AG09309 (cell line): ENCODE data around the gene DNAH8.

Experiments
- DNase-seq: peaks from one replicate; pipeline ENCODE4 v3.0.0-alpha.2; 2010; ENCODE audit warnings: low read depth
- H3K4me3 ChIP-seq: 2 replicates; pipeline ENCODE4 v1.5.1; 2011; ENCODE audit warnings: mild to moderate bottlenecking, low read depth, low read length, moderate library complexity; ENCODE audit not compliant: control insufficient read depth
- CTCF ChIP-seq: IDR thresholded peaks from 2 replicates; pipeline ENCODE4 v1.5.1; 2011; ENCODE audit warnings: mild to moderate bottlenecking, low read depth, low read length, inconsistent platforms; ENCODE audit not compliant: insufficient read depth, control insufficient read depth; ENCODE audit errors: missing control alignments

DNAH8 gene

GRCh38 chr6:38806833-38807232, 91.7 kb downstream of the DNAH8 start:
- DNase-seq, result no peak
- no peak overlapping the region for H3K4me3 ChIP-seq
- no peak for TF ChIP-seq CTCF

GRCh38 chr6:38808039-38808438, 92.9 kb downstream of the DNAH8 start:
- no peak overlapping the region for H3K4me3 ChIP-seq
- TF ChIP-seq CTCF, result no peak
- no peak for DNase-seq

- no peak overlapping the region for H3K4me3 ChIP-seq
- TF ChIP-seq CTCF, result no peak
- no peak for DNase-seq
Measured at GRCh38 chr6:38813041-38813823, 98.1 kb downstream of the DNAH8 start.

- no peak for TF ChIP-seq CTCF
Measured at GRCh38 chr6:38814761-38815160, 99.7 kb downstream of the DNAH8 start.

GRCh38 chr6:38815250-38815649, 100.1 kb downstream of the DNAH8 start:
- no peak for DNase-seq
- TF ChIP-seq CTCF, result no peak

More at GRCh38 chr6:38814761-38815160, 99.7 kb downstream of the DNAH8 start:
- H3K4me3 ChIP-seq, result no peak overlapping the region
- no peak for DNase-seq

GRCh38 chr6:38818691-38819090, 103.6 kb downstream of the DNAH8 start:
- H3K4me3 ChIP-seq, result no peak overlapping the region
- TF ChIP-seq CTCF, result no peak
- DNase-seq, result no peak

More at GRCh38 chr6:38815250-38815649, 100.1 kb downstream of the DNAH8 start:
- no peak overlapping the region for H3K4me3 ChIP-seq

- no peak for TF ChIP-seq CTCF
- no peak overlapping the region for H3K4me3 ChIP-seq
- no peak for DNase-seq
Measured at GRCh38 chr6:38822963-38823362, 107.9 kb downstream of the DNAH8 start.
